SU-DHL-6 (cell line): ENCODE data around the gene FFAR1.

Source experiments
- CTCF ChIP-seq: fragments of 200-600 bp; sonication (generic); IDR thresholded peaks from one replicate; pipeline ENCODE4 v1.5.1; 2017; ENCODE audit warnings: antibody characterized with exemption, mild to moderate bottlenecking, low read length, moderate library complexity; ENCODE audit not compliant: insufficient read depth, poor library complexity, severe bottlenecking
- EZH2phosphoT487 ChIP-seq: fragments of 200-600 bp; sonication (generic), shearing (Covaris generic); conservative IDR thresholded peaks from 2 replicates; pipeline ENCODE4 v1.6.1; 2018; ENCODE audit warnings: mild to moderate bottlenecking, antibody characterized with exemption, low read length, moderate library complexity, mixed read lengths

GRCh38 chr19:35336166-35336955 lies 11.3 kb upstream of the FFAR1 start:
- TF ChIP-seq EZH2phosphoT487 (no peak), CTCF (no peak)
